Measurements from ENCODE around the gene APEH. TPM values are rescaled to one million over a fixed set of nuclear protein-coding genes. Genes with fewer than 3 reads are reported as not detected.

The APEH gene
- total RNA-seq, 1 donor, result 87.7 TPM

GRCh38 chr3:49712631-49713317, 38.6 kb downstream of the APEH start:
- H3K4me3 ChIP-seq (ENCODE audit: low read depth, low read length), result no peak overlapping the region
- no peak for DNase-seq (ENCODE audit: low read depth)
- TF ChIP-seq CTCF (IDR thresholded peaks at IDR 0.05; ENCODE audit: insufficient read depth, low read length), result no peak

- no peak for TF ChIP-seq CTCF (IDR thresholded peaks at IDR 0.05; ENCODE audit: insufficient read depth, low read length)
- no peak for DNase-seq (ENCODE audit: low read depth)
- no peak overlapping the region for H3K4me3 ChIP-seq (ENCODE audit: low read depth, low read length)
These were observed 39.4 kb downstream of the APEH start for GRCh38 chr3:49713336-49714105.

- no peak overlapping the region for H3K4me3 ChIP-seq (ENCODE audit: low read depth, low read length)
- DNase-seq (ENCODE audit: low read depth), result no peak
- no peak for TF ChIP-seq CTCF (IDR thresholded peaks at IDR 0.05; ENCODE audit: insufficient read depth, low read length)
These were observed 40.8 kb downstream of the APEH start for GRCh38 chr3:49714728-49715550.

- no peak overlapping the region for H3K4me3 ChIP-seq (ENCODE audit: low read depth, low read length)
- no peak for DNase-seq (ENCODE audit: low read depth)
- TF ChIP-seq CTCF (IDR thresholded peaks at IDR 0.05; ENCODE audit: insufficient read depth, low read length), result no peak
These were observed 41.5 kb downstream of the APEH start for GRCh38 chr3:49715611-49716121.

GRCh38 chr3:49716169-49716568, 42.0 kb downstream of the APEH start:
- TF ChIP-seq CTCF (IDR thresholded peaks at IDR 0.05; ENCODE audit: insufficient read depth, low read length), result no peak
- no peak overlapping the region for H3K4me3 ChIP-seq (ENCODE audit: low read depth, low read length)
- no peak for DNase-seq (ENCODE audit: low read depth)

GRCh38 chr3:49716691-49717210, 42.6 kb downstream of the APEH start:
- H3K4me3 ChIP-seq (ENCODE audit: low read depth, low read length), result no peak overlapping the region
- DNase-seq (ENCODE audit: low read depth), result no peak
- no peak for TF ChIP-seq CTCF (IDR thresholded peaks at IDR 0.05; ENCODE audit: insufficient read depth, low read length)

Data from fibroblast of the aortic adventitia (primary cell).